ENCODE measurements around the gene HDGF. TPM values are rescaled to one million over a fixed set of nuclear protein-coding genes. Genes with fewer than 3 reads are reported as not detected.

HDGF gene
- total and polyA plus RNA-seq, 2 of the 8 experiments (the other 6 are each of a cell fraction or from before 2014, with no cell fraction given): 145 to 391 TPM

- TF ChIP-seq, protein P1, sequence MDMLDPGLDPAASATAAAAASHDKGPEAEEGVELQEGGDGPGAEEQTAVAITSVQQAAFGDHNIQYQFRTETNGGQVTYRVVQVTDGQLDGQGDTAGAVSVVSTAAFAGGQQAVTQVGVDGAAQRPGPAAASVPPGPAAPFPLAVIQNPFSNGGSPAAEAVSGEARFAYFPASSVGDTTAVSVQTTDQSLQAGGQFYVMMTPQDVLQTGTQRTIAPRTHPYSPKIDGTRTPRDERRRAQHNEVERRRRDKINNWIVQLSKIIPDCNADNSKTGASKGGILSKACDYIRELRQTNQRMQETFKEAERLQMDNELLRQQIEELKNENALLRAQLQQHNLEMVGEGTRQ (IDR thresholded peaks at IDR 0.05; ENCODE audit: low read length): no peak
- no peak for TF ChIP-seq BCL11A (IDR thresholded peaks at IDR 0.05; ENCODE audit: low read depth in 2 of 2, low read length in 2 of 2)
- no peak for TF ChIP-seq SUZ12 (IDR thresholded peaks at IDR 0.05; ENCODE audit: low read length)
- no peak for TF ChIP-seq SIRT6 (IDR thresholded peaks at IDR 0.05; ENCODE audit: low read length)
- TF ChIP-seq, protein P2, sequence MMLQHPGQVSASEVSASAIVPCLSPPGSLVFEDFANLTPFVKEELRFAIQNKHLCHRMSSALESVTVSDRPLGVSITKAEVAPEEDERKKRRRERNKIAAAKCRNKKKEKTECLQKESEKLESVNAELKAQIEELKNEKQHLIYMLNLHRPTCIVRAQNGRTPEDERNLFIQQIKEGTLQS (IDR thresholded peaks at IDR 0.05; ENCODE audit: insufficient read depth, low read depth, low read length): no peak
- no peak for TF ChIP-seq TAF7 (optimal IDR thresholded peaks at IDR 0.05; ENCODE audit: borderline replicate concordance, low read depth, low read length)
- no peak for TF ChIP-seq GABPA (IDR thresholded peaks at IDR 0.05; ENCODE audit: borderline replicate concordance, insufficient read depth, low read length)
These were observed 43.3 kb upstream of the HDGF start (continued) for GRCh38 chr1:156794506-156795373.

Measured in H1 (cell line).